ENCODE data around the gene GPSM1.

GRCh38 chr9:136303825-136304416 lies 23.4 kb upstream of the GPSM1 start, which contains the start of gene CCDC187:
- TF ChIP-seq, protein P1, sequence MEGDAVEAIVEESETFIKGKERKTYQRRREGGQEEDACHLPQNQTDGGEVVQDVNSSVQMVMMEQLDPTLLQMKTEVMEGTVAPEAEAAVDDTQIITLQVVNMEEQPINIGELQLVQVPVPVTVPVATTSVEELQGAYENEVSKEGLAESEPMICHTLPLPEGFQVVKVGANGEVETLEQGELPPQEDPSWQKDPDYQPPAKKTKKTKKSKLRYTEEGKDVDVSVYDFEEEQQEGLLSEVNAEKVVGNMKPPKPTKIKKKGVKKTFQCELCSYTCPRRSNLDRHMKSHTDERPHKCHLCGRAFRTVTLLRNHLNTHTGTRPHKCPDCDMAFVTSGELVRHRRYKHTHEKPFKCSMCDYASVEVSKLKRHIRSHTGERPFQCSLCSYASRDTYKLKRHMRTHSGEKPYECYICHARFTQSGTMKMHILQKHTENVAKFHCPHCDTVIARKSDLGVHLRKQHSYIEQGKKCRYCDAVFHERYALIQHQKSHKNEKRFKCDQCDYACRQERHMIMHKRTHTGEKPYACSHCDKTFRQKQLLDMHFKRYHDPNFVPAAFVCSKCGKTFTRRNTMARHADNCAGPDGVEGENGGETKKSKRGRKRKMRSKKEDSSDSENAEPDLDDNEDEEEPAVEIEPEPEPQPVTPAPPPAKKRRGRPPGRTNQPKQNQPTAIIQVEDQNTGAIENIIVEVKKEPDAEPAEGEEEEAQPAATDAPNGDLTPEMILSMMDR (IDR thresholded peaks at IDR 0.05; ENCODE audit: insufficient read depth, low read depth, low read length): no peak
- no peak for TF ChIP-seq EZH2 (IDR thresholded peaks at IDR 0.05; ENCODE audit: insufficient read depth, low read length)
